ENCODE results near the gene OGFOD1.

DNA sequence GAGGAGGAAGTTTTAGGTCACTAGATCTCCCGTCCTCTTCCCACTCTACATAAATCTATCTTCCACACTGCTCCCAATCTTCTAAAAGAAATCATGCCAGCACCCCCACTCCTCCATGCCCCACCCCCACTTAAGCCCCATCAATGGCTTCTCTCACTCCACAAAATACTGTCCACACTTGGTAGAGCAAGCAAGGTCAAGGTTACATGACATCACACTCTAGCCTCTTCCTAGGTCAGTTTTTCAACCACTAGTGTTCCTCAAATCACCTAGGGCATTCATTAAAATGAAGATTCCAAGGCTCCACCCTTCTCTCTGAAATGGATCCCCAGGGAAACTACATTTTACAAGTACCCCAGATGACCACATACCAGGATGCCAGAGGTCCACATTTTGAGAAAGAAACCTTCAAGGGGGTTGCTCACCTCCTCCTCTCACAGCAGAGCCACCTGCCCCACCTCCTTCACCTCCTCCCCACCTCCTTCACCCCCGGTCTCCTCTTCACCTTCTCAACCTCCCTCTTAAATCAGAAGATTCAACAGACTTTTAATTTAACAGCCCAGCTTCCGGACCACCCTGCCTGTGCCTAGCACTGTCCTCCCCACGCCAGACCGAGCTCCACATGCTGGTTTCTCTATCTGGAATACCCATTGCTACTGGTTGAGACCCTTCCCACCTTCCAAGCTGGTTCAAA, 29.2 kb upstream of the OGFOD1 start:
- TF ChIP-seq POLR2A (IDR thresholded peaks at IDR 0.05; ENCODE audit: low read depth, low read length) (no peak), TAF1 (IDR thresholded peaks at IDR 0.05; ENCODE audit: low read depth, low read length) (no peak), POLR2AphosphoS5 (IDR thresholded peaks at IDR 0.05; ENCODE audit: low read depth, low read length) (no peak), POU2F2 (IDR thresholded peaks at IDR 0.05; ENCODE audit: low read depth, low read length) (no peak)
